Measurements from ENCODE around the gene ADNP. TPM values are rescaled to one million over a fixed set of nuclear protein-coding genes. Genes with fewer than 3 reads are reported as not detected.
A peak's percentile ranks its signal among the peaks of the same experiment; 100 is the strongest.

ADNP gene
- total and polyA plus RNA-seq, 2 of the 13 experiments (the other 11 are each of a cell fraction or from before 2014, with no cell fraction given): 21.0 to 21.5 TPM

GRCh38 chr20:50931306-50932015, at the start of gene ADNP (continued):
- TF ChIP-seq HNF1A (IDR thresholded peaks at IDR 0.05; ENCODE audit: low read depth) (no peak), HNF1A (CRISPR knock-in tag; IDR thresholded peaks at IDR 0.05; ENCODE audit: borderline replicate concordance) (peak; percentile 62; the same call in 1 of the 2 replicates), ZBTB2 (CRISPR knock-in tag; IDR thresholded peaks at IDR 0.05; ENCODE audit: low read depth) (peak; percentile 67; the same call in 1 of the 2 replicates), PRMT3 (CRISPR knock-in tag; IDR thresholded peaks at IDR 0.05; ENCODE audit: borderline replicate concordance, low read depth) (no peak), ZBTB49 (CRISPR knock-in tag; IDR thresholded peaks at IDR 0.05; ENCODE audit: borderline replicate concordance) (no peak), ZNF564 (CRISPR knock-in tag; IDR thresholded peaks at IDR 0.05) (no peak), ZNF317 (CRISPR knock-in tag; IDR thresholded peaks at IDR 0.05) (peak; percentile 53; the same call in 1 of the 2 replicates), ZSCAN25 (CRISPR knock-in tag; IDR thresholded peaks at IDR 0.05) (0 out of 2 replicates have a peak, but pooled peaks have one; percentile 45), ZNF772 (CRISPR knock-in tag; IDR thresholded peaks at IDR 0.05) (peak; percentile 67; the same call in 1 of the 2 replicates), ZNF761 (CRISPR knock-in tag; conservative IDR thresholded peaks at IDR 0.05) (peak; percentile 80; the same call in 1 of the 2 replicates), AKAP8 (CRISPR knock-in tag; IDR thresholded peaks at IDR 0.05) (peak; percentile 79; the same call in 1 of the 2 replicates)

Data from HepG2 (cell line).